Omental fat pad (tissue), 4 donors: Measurements from ENCODE around the gene SLF2. TPM values are rescaled to one million over a fixed set of nuclear protein-coding genes. Genes with fewer than 3 reads are reported as not detected.
"Not testable (repeated sequence)": the region's sequence is repeated elsewhere in the genome, so short reads cannot be mapped to it uniquely, and the experiment has no call there.

Experiments
- ATAC-seq: fragments of 150-250 bp; one replicate; pipeline ENCODE4 v1.9.1; 2016; ENCODE audit warnings: mild to moderate bottlenecking, moderate library complexity; ENCODE audit not compliant: low FRiP score
- DNase-seq: peaks from one replicate; pipeline ENCODE4 v3.0.0-alpha.2; 2019; ENCODE audit warnings: low spot score
- CTCF ChIP-seq, 3 donors: fragments of 450-650 bp; IDR thresholded peaks; one replicate each; pipeline ENCODE4 v1.5.1; 2016 to 2017; ENCODE audit warnings: antibody characterized with exemption in 3 of 3, mild to moderate bottlenecking in 3 of 3, moderate library complexity in 2 of 3
- total RNA-seq, 4 donors: library from RNA; depleted of rRNA; stranded (reverse); fragments of >200 nt; gene quantifications; one replicate each; pipeline ENCODE4 v1.1.0, GENCODE V29; 2016

Gene SLF2
- total RNA-seq, 4 donors from 2014 or later = 14.9 to 37.8 (median 21.9) TPM

GRCh38 chr10:100879741-100880360 lies 32.9 kb upstream of the SLF2 start:
- ATAC-seq (no peak), DNase-seq (no peak)
- no peak for TF ChIP-seq CTCF (IDR thresholded peaks at IDR 0.05)

GRCh38 chr10:100881556-100882213 lies 31.1 kb upstream of the SLF2 start:
- no peak for TF ChIP-seq CTCF (IDR thresholded peaks at IDR 0.05)
- DNase-seq (no peak), ATAC-seq (no peak)

GRCh38 chr10:100882252-100882651 lies 30.5 kb upstream of the SLF2 start:
- TF ChIP-seq CTCF (IDR thresholded peaks at IDR 0.05) = no peak
- no peak for ATAC-seq
- no peak for DNase-seq

GRCh38 chr10:100882671-100883311 lies 30.0 kb upstream of the SLF2 start:
- TF ChIP-seq CTCF (IDR thresholded peaks at IDR 0.05) = no peak
- no peak for ATAC-seq
- no peak for DNase-seq

- no peak for TF ChIP-seq CTCF (IDR thresholded peaks at IDR 0.05)
- no peak for DNase-seq
- no peak for ATAC-seq
Measured at GRCh38 chr10:100883312-100883821, 29.4 kb upstream of the SLF2 start.

GRCh38 chr10:100885611-100886010 lies 27.2 kb upstream of the SLF2 start:
- DNase-seq, ATAC-seq: not testable (repeated sequence)

- TF ChIP-seq CTCF (IDR thresholded peaks at IDR 0.05) = no peak
- DNase-seq (no peak), ATAC-seq (no peak)
Measured at GRCh38 chr10:100886091-100886490, 26.7 kb upstream of the SLF2 start.
